Measurements from ENCODE around the gene ZFYVE27. TPM values are rescaled to one million over a fixed set of nuclear protein-coding genes. Genes with fewer than 3 reads are reported as not detected.

ZFYVE27 gene
- total and polyA plus RNA-seq, 2 of the 4 experiments (the other 2 are of a cell fraction) = 13.1 to 22.2 TPM

DNA sequence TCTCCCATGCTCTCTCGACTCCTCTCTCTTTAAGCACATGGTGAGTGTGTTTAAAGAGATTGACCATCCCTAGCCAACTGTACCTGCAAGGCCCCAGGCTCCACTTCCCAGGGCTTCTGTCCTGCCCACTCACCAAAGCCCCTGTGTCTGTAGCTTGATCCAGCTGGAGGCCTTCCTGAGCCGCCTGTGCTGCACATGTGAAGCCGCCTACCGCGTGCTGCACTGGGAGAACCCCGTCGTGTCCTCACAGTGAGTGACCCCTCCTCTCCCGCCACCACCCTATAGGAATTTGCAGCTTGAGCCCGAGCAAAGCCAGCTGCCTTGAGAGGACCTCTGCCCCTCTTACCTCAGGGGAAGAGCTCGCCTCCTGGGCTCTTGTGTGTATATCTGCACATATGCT, 11.2 kb downstream of the ZFYVE27 start:
- Histone ChIP-seq H3K23ac (ENCODE audit: low read depth, low read length) (no peak overlapping the region), H3K56ac (ENCODE audit: extremely low read depth, insufficient read depth, low read length) (no peak overlapping the region), H2BK20ac (ENCODE audit: low read depth, low read length) (no peak overlapping the region), H3K27me3 (ENCODE audit: control insufficient read depth, insufficient read depth, low read length) (no peaks in the 10 kb centered on the region), H3K9ac (ENCODE audit: low read depth, low read length) (no peak overlapping the region), H3K9me3 (ENCODE audit: control insufficient read depth, insufficient read depth, low read length) (no peaks in the 10 kb centered on the region), H3K4ac (ENCODE audit: low read depth, low read length) (no peak overlapping the region), H2BK120ac (ENCODE audit: low read depth, low read length) (no peak overlapping the region), H3K9me1 (ENCODE audit: insufficient read depth, low read length) (peaks cover 5% of the 10 kb centered on the region; the same call in 1 of the 2 replicates), H3K18ac (ENCODE audit: low read depth, low read length) (no peak overlapping the region), H4K20me1 (ENCODE audit: insufficient read depth, low read length) (peaks cover 6% of the 10 kb centered on the region), H3K79me1 (ENCODE audit: low read depth in 1 of 2, low read length in 2 of 2) (peaks cover 20 to 35% of the 10 kb centered on the region in 2 experiments), H2BK15ac (ENCODE audit: low read depth, low read length) (no peak overlapping the region), H3K4me1 (ENCODE audit: control insufficient read depth, insufficient read depth, low read length) (peaks cover 2% of the 10 kb centered on the region; the same call in 1 of the 2 replicates), H4K8ac (ENCODE audit: low read depth in 2 of 2, low read length in 2 of 2) (no peak overlapping the region), H2AFZ (replicated peaks; ENCODE audit: low read length, poor library complexity) (no peak overlapping the region), H4K5ac (ENCODE audit: low read depth, low read length) (no peak overlapping the region), H3K4me3 (ENCODE audit: insufficient read depth, low read depth, low read length) (no peak overlapping the region), H2AK9ac (replicated peaks; ENCODE audit: low read depth, low read length, poor library complexity) (no peak overlapping the region), H3K14ac (replicated peaks; ENCODE audit: low read depth, low read length) (no peak overlapping the region), H2AK5ac (ENCODE audit: low read depth, low read length) (no peak overlapping the region), H2BK5ac (ENCODE audit: low read depth, low read length, poor library complexity, severe bottlenecking) (no peak overlapping the region), H3K4me2 (ENCODE audit: low read depth, low read length) (no peak overlapping the region), H4K91ac (ENCODE audit: insufficient read depth, low read depth, low read length) (no peak overlapping the region), H3K36me3 (ENCODE audit: control insufficient read depth, insufficient read depth, low read length) (peaks cover 65% of the 10 kb centered on the region), H3K27ac (ENCODE audit: insufficient read depth, low read length) (no peak overlapping the region)
- DNase-seq (no peak), ATAC-seq (ENCODE audit: low read depth) (no peak)
- POLR2A ChIA-PET (ENCODE audit: unreplicated experiment) = no interaction called here
- no peak for TF ChIP-seq CEBPB (IDR thresholded peaks at IDR 0.05; ENCODE audit: low read depth, low read length)
- no peak for TF ChIP-seq CTCF (conservative IDR thresholded peaks at IDR 0.05; ENCODE audit: low read depth, low read length)
- TF ChIP-seq RCOR1 (IDR thresholded peaks at IDR 0.05; ENCODE audit: insufficient replicate concordance, low read length) = no peak
- TF ChIP-seq CHD1 (IDR thresholded peaks at IDR 0.05; ENCODE audit: low read depth, low read length) = no peak
- no peak for TF ChIP-seq MAZ (IDR thresholded peaks at IDR 0.05; ENCODE audit: borderline replicate concordance, low read depth, low read length)
- no peak for TF ChIP-seq NFE2L2 (IDR thresholded peaks at IDR 0.05; ENCODE audit: low read depth, low read length)
- TF ChIP-seq POLR2A (IDR thresholded peaks at IDR 0.05; ENCODE audit: low read depth, low read length) = no peak
- no peak for TF ChIP-seq RFX5 (IDR thresholded peaks at IDR 0.05; ENCODE audit: low read depth, low read length)
- TF ChIP-seq FOS (IDR thresholded peaks at IDR 0.05; ENCODE audit: low read depth, low read length) = no peak
- no peak for TF ChIP-seq ELK1 (IDR thresholded peaks at IDR 0.05; ENCODE audit: borderline replicate concordance, low read depth, low read length)
- TF ChIP-seq SMC3 (IDR thresholded peaks at IDR 0.05; ENCODE audit: low read depth, low read length) = no peak
- TF ChIP-seq RAD21 (IDR thresholded peaks at IDR 0.05; ENCODE audit: low read length) = no peak
- in situ Hi-C loops (cut with MboI; ENCODE audit: low sequenced_read_pairs) (no loop called here), intact Hi-C loops (cut with micrococcal nuclease) (no loop called here), dilution Hi-C loops (cut with HindIII; ENCODE audit: low sequenced_read_pairs, unreplicated experiment) (no loop called here)
- CTCF ChIA-PET = no interaction called here
- no CpG with 5 or more reads among the region's 10 CpGs for WGBS, 2 experiments (ENCODE audit: extremely low coverage in 2 of 2, insufficient read length in 1 of 2)
- BruUV-seq (replicated peaks) = no TSS peak

Data from IMR-90 (cell line).